Dendritic cell treated with granulocyte-macrophage colony-stimulating factor and Interleukin-4, amounts not matched to agents 40 ng/mL and 50 ng/mL, for 4 days (primary cell): Measurements from ENCODE around the gene PDIA3.
A peak's percentile ranks its signal among the peaks of the same experiment; 100 is the strongest.
"Not testable (repeated sequence)": the region's sequence is repeated elsewhere in the genome, so short reads cannot be mapped to it uniquely, and the experiment has no call there.

Experiments used
- H3K27ac Mint-ChIP-seq: one replicate; pipeline ENCODE4 v1.8.0; 2022; ENCODE audit warnings: mild to moderate bottlenecking, mixed read lengths
- H3K27me3 Mint-ChIP-seq: one replicate; pipeline ENCODE4 v1.8.0; 2022; ENCODE audit warnings: mild to moderate bottlenecking, mixed read lengths
- H3K36me3 Mint-ChIP-seq: one replicate; pipeline ENCODE4 v1.8.0; 2022; ENCODE audit warnings: low read depth, mixed read lengths
- H3K4me1 Mint-ChIP-seq: one replicate; pipeline ENCODE4 v1.8.0; 2022; ENCODE audit warnings: low read depth, mixed read lengths
- H3K4me3 Mint-ChIP-seq: one replicate; pipeline ENCODE4 v1.8.0; 2022; ENCODE audit warnings: mild to moderate bottlenecking, moderate library complexity, mixed read lengths
- H3K9me3 Mint-ChIP-seq: one replicate; pipeline ENCODE4 v1.8.0; 2022; ENCODE audit warnings: mixed read lengths
- intact Hi-C: fragments of 100-400 bp; cut with micrococcal nuclease; formaldehyde crosslinking; loops from one replicate; pipeline ENCODE4 v1.15.0; 2022

PDIA3 gene

DNA sequence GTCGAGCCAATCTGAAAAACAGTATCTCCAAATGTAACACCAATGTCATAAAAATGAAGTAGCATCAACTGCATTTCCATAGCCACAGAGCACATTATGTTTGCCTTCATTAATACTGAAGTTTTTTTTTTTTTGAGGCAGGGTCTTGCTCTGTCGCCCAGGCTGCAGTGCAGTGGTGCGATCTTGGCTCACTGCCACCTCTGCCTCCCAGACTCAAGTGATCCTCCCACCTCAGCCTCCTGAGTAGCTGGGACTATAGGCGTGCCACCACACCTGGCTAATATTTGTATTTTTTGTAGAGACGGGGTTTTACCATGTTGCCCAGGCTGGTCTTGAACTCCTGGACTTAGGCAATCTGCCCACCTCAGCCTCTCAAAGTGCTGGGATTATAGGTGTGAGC, 68.8 kb downstream of the PDIA3 start:
- intact Hi-C loops, H3K9me3 Mint-ChIP-seq, H3K27me3 Mint-ChIP-seq, H3K4me1 Mint-ChIP-seq, H3K27ac Mint-ChIP-seq, H3K4me3 Mint-ChIP-seq: not testable (repeated sequence)
- H3K36me3 Mint-ChIP-seq: peaks cover 94% of the 10 kb centered on the region

DNA sequence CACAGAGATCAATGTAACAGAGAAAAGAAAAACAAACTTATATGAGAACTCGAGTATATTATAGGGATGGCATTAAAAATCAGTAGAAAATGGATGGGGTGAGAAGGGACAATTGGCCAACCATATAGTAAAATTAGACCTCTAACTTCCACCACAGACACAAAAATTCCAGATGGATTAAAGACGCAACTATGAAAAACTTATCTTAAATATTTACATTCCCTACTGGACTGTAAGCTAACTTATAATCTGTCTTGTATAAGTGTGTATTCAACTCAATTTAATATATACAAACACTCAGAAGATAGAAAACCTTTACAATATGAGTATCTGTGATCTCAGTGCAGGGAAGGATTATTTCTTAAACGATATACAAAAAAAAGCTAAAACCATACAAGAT, 75.3 kb downstream of the PDIA3 start:
- intact Hi-C loops: loop anchor here (10.0 kb wide), 1 partner anchor 47 kb away; the partner anchor contains the start of gene ELL3
- no peak overlapping the region for H3K4me3 Mint-ChIP-seq

More for the DNA sequence above, 75.3 kb downstream of the PDIA3 start:
- no peaks in the 10 kb centered on the region for H3K9me3 Mint-ChIP-seq
- no peaks in the 10 kb centered on the region for H3K27me3 Mint-ChIP-seq
- peaks cover 33% of the 10 kb centered on the region for H3K4me1 Mint-ChIP-seq
- H3K36me3 Mint-ChIP-seq: peaks cover 51% of the 10 kb centered on the region
- H3K27ac Mint-ChIP-seq: peak overlapping the region; percentile 53
